Heart right ventricle (tissue), 16 donors: ENCODE results near the gene NCKAP5. TPM values are rescaled to one million over a fixed set of nuclear protein-coding genes. Genes with fewer than 3 reads are reported as not detected.
A peak's percentile ranks its signal among the peaks of the same experiment; 100 is the strongest.

ENCODE experiments used
- ATAC-seq, 8 donors: fragments of 200-7000 bp; cut with Tn5 transposase; one replicate each; pipeline ENCODE4 v1.9.1; 2020; ENCODE audit warnings: mild to moderate bottlenecking in 8 of 8, moderate library complexity in 8 of 8, moderate number of reproducible peaks in 1 of 8
- DNase-seq, 2 donors: peaks; one replicate each; pipeline ENCODE4 v3.0.0-alpha.2; 2020
- H3K27ac ChIP-seq, 10 donors: fragments of 200-600 bp; sonication (generic) in 2 of 10; one replicate each; pipeline versions ENCODE4 v1.5.0 to v1.8.0; 2020 to 2022; ENCODE audit warnings: mild to moderate bottlenecking in 3 of 10
- H3K27me3 ChIP-seq, 7 donors: fragments of 200-600 bp; one replicate each; pipeline ENCODE4 v1.8.0; 2021 to 2022; ENCODE audit warnings: mild to moderate bottlenecking in 2 of 7
- H3K36me3 ChIP-seq, 9 donors: fragments of 200-600 bp; sonication (generic) in 1 of 9; one replicate each; pipeline versions ENCODE4 v1.5.0 to v1.8.0; 2020 to 2022; ENCODE audit warnings: mild to moderate bottlenecking in 2 of 9
- H3K4me1 ChIP-seq, 9 donors: fragments of 200-600 bp; sonication (generic) in 1 of 9; one replicate each; pipeline versions ENCODE4 v1.5.0 to v1.8.0; 2020 to 2022; ENCODE audit warnings: mild to moderate bottlenecking in 4 of 9
- H3K4me3 ChIP-seq, 10 donors: fragments of 200-600 bp; sonication (generic) in 2 of 10; one replicate each; pipeline versions ENCODE4 v1.5.0 to v1.8.0; 2020 to 2022; ENCODE audit warnings: mild to moderate bottlenecking in 7 of 10, moderate library complexity in 2 of 10
- H3K9me3 ChIP-seq, 11 donors: fragments of 200-600 bp in 10 of 11; sonication (generic) in 2 of 11; one replicate each; pipeline versions ENCODE4 v1.5.0 to v1.8.0; 2013 to 2022; ENCODE audit warnings: mild to moderate bottlenecking in 2 of 11, control low read depth in 1 of 11, moderate library complexity in 1 of 11
- CTCF ChIP-seq, 9 donors: fragments of 200-600 bp; sonication (generic) in 2 of 9; IDR thresholded peaks; one replicate each; pipeline versions ENCODE4 v1.5.0 to v1.8.0; 2021 to 2022; ENCODE audit warnings: antibody characterized with exemption in 9 of 9, mild to moderate bottlenecking in 5 of 9, moderate library complexity in 1 of 9
- WGBS, 2 donors: extraction: QIAGEN DNeasy Blood & Tissue Kit; methylation state at CpG; one replicate each; pipeline ENCODE4 v1.1.7; 2013; ENCODE audit warnings: inconsistent platforms in 1 of 2; 5-methylcytosine and 5-hydroxymethylcytosine counted together
- intact Hi-C, 10 donors: fragments of 100-400 bp; cut with DNase I; formaldehyde crosslinking; loops; one replicate each; pipeline versions ENCODE4 v1.11.1 to v1.14.2; 2022
- polyA plus RNA-seq, 2 donors: library from polyadenylated mRNA; stranded (reverse); fragments of 200-250 nt; gene quantifications; one replicate each; pipeline ENCODE4 v1.2.3, GENCODE V29; 2013
- total RNA-seq, 10 donors: library from RNA; stranded (reverse); fragmentation: NEBNext Ultra II Directional in 3 of 10; extraction: Animal tissue kit (Norgen Biotek cat#: 25700) in 3 of 10; gene quantifications; one replicate each; pipeline versions ENCODE4 v1.2.1 to v1.2.4, GENCODE V29; 2021 to 2023
- donor health status: Arrhythmogenic right ventricular cardiomyopathy.
- donor health status: ischemic (EF 13 %, LVEDD 7.1; RV severe dilation, severe dysfunction).
- donor health status: healthy with polysubstance abuse.
- donor health status: DM: no; HTN: yes; CAD: no.
- donor health status: DM: no; HTN: no; CAD: no.
- donor health status: ischemic (EF 25% LVEDD 6.9; RV normal size, moderate dysfunction).
- donor health status: ischemic (EF 25% LVEDD 5.7; RV mildly dilated, moderate dysfunction).
- donor health status: healthy.
- donor health status: DM: yes; HTN: yes; CAD: no.
- donor health status: Ischemic cardiomyopathy.
- donor health status: ischemic (EF 35%, LVEDD 5.7; RV mildly dilated, moderate dysfunction).
- donor health status: nonischemic (EF 11% LVEDD 7.7; RV severe dilation, severe dysfunction).
- donor health status: DM: yes; HTN: yes; CAD: no.
- donor health status: PGD.
- donor health status: ischemic (EF 29% LVEDD 5.4; RV normal size, mild dysfunction).
- donor health status: nonischemic (EF 23%, LVEDD 6.1; RV moderate dilation, normal function).

NCKAP5 gene
- total and polyA plus RNA-seq, 12 donors = 0.57 to 11.7 (median 6.2) TPM

- intact Hi-C loops = no loop called here
- Histone ChIP-seq H3K4me3 (no peak overlapping the region), H3K27ac (no peak overlapping the region), H3K27me3 (no peaks in the 10 kb centered on the region), H3K9me3 (no peaks in the 10 kb centered on the region), H3K36me3 (no peaks in the 10 kb centered on the region), H3K4me1 (peaks cover 5 to 23% (median 12%) of the 10 kb centered on the region in 9 donors)
- TF ChIP-seq CTCF (IDR thresholded peaks at IDR 0.05) = no peak
- 95 to 98% methylated on average over 1 of the region's 1 CpG for WGBS, 2 donors
- ATAC-seq (no peak), DNase-seq (no peak)
Observed at GRCh38 chr2:133606616-133607015, 38.4 kb upstream of the NCKAP5 start.

GRCh38 chr2:133605766-133606137 is 37.5 kb upstream of the NCKAP5 start:
- 89 to 92% methylated on average over 1 of the region's 1 CpG for WGBS, 2 donors
- no peaks in the 10 kb centered on the region for H3K27me3 ChIP-seq
- intact Hi-C loops = no loop called here

GRCh38 chr2:133605011-133605765 is 36.9 kb upstream of the NCKAP5 start:
- no peak for DNase-seq
- H3K9me3 ChIP-seq = no peaks in the 10 kb centered on the region
- no peak for TF ChIP-seq CTCF (IDR thresholded peaks at IDR 0.05)
- WGBS, 2 donors = 55 to 73% methylated on average over 7 of the region's 7 CpGs
- H3K4me3 ChIP-seq = no peak overlapping the region
- intact Hi-C loops = no loop called here
- no peaks in the 10 kb centered on the region for H3K27me3 ChIP-seq
- no peaks in the 10 kb centered on the region for H3K36me3 ChIP-seq
- ATAC-seq = no peak
- no peak overlapping the region for H3K27ac ChIP-seq
- peaks cover 5 to 23% (median 12%) of the 10 kb centered on the region in 9 donors for H3K4me1 ChIP-seq

More at GRCh38 chr2:133605766-133606137, 37.5 kb upstream of the NCKAP5 start:
- H3K4me1 ChIP-seq = peaks cover 5 to 23% (median 12%) of the 10 kb centered on the region in 9 donors
- no peak overlapping the region for H3K27ac ChIP-seq
- ATAC-seq = no peak
- DNase-seq = no peak
- no peak overlapping the region for H3K4me3 ChIP-seq
- no peaks in the 10 kb centered on the region for H3K9me3 ChIP-seq
- H3K36me3 ChIP-seq = no peaks in the 10 kb centered on the region
- TF ChIP-seq CTCF (IDR thresholded peaks at IDR 0.05) = no peak

- no peak for TF ChIP-seq CTCF (IDR thresholded peaks at IDR 0.05)
- DNase-seq = no peak
- Histone ChIP-seq H3K4me3 (no peak overlapping the region), H3K27ac (peak overlapping the region in 8 of 10 donors; percentile 13 to 64 (median 44)), H3K27me3 (no peaks in the 10 kb centered on the region), H3K4me1 (peaks cover 5 to 41% (median 18%) of the 10 kb centered on the region in 9 donors), H3K36me3 (no peaks in the 10 kb centered on the region), H3K9me3 (no peaks in the 10 kb centered on the region)
- 90 to 94% methylated on average over 10 of the region's 10 CpGs for WGBS, 2 donors
- ATAC-seq = no peak
- intact Hi-C loops = no loop called here
Observed at GRCh38 chr2:133603109-133603508, 34.8 kb upstream of the NCKAP5 start.
